GM12873 (cell line): Measurements from ENCODE around the gene RASL10B.

Experiments
- CTCF ChIP-seq: IDR thresholded peaks from 2 replicates; pipeline ENCODE4 v1.5.1; 2012; ENCODE audit warnings: low read depth, mild to moderate bottlenecking, moderate library complexity, low read length, control low read depth; ENCODE audit not compliant: insufficient read depth; ENCODE audit errors: missing control alignments

The RASL10B gene

DNA sequence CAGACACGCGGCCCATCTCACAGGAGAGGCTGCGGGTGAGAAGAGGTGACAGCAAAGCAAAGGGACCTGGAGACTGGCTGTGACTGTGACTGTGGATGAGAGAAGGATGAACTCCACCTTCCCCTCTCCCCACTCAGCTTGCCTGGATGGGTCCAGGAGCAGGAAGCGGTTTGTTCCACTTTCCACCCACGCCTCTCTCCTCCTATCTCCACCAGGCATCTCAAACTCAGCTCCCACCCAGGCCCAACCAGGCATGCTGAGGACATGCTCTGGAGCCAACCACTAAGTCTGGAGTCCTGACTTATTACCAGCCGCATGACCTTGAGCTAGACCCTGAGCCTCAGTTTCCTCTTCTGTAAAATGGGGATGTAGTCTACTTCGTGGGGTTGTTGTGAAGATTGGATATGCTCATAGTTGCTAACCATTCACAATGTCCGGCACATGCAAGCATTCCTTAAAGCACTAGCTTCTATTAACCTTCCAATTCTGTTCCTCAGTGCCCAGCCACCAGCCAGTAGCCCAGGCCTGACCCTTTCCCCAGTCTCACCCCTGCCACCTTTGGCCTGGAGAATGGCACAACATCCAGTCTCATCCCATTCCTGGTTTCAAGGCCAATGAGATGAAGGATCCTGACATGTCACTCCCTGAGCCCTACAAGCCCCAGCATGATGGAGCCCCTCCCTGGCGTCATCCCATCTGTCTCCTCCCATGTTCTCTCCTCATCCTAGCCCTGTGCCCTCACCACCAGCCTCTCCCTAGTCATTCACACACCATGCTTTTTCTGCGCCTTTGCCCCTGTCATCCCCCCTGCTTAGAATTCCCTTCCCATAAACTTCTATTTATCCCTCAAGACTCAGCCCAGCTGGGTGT, 19.3 kb downstream of the RASL10B start:
- TF ChIP-seq CTCF = no peak

- no peak for TF ChIP-seq CTCF
Observed at GRCh38 chr17:35752471-35752870, 21.0 kb downstream of the RASL10B start.

GRCh38 chr17:35752945-35753764, 21.7 kb downstream of the RASL10B start, which contains the start of gene GAS2L2:
TSS of gene GAS2L2 (minus strand) at chr17:35753239. CDS start at chr17:35752850, 389 bp downstream.
- TF ChIP-seq CTCF = no peak

DNA sequence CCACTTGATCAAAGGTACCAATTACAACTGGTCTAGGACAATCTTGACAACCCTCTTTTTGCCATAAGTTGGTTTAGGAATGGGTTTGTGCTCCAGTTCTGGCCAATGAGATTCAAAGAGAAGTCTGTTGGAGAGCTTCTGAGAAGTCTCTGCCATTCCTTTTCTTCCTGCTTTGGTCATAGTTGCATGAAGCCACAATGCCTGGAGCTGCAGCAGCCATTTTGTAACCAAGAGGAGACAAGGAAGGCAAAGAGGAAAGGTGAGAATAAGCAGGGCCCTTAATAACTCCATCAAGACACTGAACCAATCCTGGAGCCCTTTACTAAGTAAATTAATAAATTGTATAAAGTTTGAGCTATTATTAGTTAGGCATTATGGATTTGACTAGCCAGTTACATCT, 25.8 kb downstream of the RASL10B start:
- TF ChIP-seq CTCF = no peak

GRCh38 chr17:35760587-35760986, 29.1 kb downstream of the RASL10B start, which contains the start of gene C17orf50:
TSS of gene C17orf50 (plus strand) at chr17:35760887. CDS start at chr17:35760942, 55 bp downstream.
- no peak for TF ChIP-seq CTCF

DNA sequence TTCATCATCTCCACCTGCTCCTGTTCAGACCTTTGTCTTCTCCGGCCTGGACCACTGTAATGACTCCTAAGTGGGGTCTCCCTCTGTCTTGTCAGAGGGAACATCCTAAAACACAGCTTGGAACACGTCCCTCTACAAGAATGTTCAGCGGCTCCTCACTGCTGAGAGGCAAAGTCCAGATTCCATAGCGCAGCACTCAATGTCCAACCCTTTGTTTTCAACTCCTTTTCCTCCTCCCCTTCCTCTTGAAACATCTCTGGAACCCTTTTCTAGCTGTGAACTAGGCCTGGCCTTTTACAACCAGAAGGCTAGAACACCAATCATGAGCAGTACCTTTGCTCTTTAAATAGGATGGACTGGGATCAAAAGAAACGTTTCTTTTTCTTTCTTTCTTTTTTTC, 30.2 kb downstream of the RASL10B start:
- no peak for TF ChIP-seq CTCF

GRCh38 chr17:35763767-35764122, 32.3 kb downstream of the RASL10B start:
- no peak for TF ChIP-seq CTCF
